Subcutaneous adipose tissue (tissue), 4 donors: ENCODE data around the gene NMD3. TPM values are rescaled to one million over a fixed set of nuclear protein-coding genes. Genes with fewer than 3 reads are reported as not detected.

Experiments used
- total RNA-seq, 4 donors: library from RNA; depleted of rRNA; stranded (reverse); fragments of >200 nt; gene quantifications; one replicate each; pipeline ENCODE4 v1.1.0, GENCODE V29; 2016
- TF ChIP-seq, protein P1 (sequence below): fragments of 450-650 bp; IDR thresholded peaks from one replicate; pipeline ENCODE4 v1.5.1; 2016; ENCODE audit warnings: low read depth, mild to moderate bottlenecking, control low read depth, antibody characterized with exemption, moderate library complexity

Gene NMD3
- total RNA-seq, 4 donors from 2014 or later: 47.3 to 68.2 (median 62.6) TPM

DNA sequence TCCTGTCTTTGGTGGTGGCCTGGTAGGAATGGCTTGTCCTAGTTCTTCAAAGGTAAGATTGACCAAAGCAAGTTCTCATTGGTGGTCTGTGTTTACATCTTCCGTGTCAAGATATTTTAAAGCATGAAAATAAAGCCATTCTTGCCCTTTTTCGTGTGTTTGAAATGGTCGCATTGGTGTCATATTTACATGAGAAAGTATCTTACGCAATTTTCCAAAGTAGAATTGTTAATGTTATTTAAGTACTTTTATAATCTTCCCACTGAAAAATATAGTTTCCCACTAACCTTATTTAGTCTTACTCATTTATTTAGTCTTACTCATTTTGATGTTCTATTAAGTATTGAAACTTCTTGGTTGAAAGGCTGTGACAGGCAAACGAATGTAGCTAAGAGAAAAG, 31.0 kb downstream of the NMD3 start:
- TF ChIP-seq, protein P1, sequence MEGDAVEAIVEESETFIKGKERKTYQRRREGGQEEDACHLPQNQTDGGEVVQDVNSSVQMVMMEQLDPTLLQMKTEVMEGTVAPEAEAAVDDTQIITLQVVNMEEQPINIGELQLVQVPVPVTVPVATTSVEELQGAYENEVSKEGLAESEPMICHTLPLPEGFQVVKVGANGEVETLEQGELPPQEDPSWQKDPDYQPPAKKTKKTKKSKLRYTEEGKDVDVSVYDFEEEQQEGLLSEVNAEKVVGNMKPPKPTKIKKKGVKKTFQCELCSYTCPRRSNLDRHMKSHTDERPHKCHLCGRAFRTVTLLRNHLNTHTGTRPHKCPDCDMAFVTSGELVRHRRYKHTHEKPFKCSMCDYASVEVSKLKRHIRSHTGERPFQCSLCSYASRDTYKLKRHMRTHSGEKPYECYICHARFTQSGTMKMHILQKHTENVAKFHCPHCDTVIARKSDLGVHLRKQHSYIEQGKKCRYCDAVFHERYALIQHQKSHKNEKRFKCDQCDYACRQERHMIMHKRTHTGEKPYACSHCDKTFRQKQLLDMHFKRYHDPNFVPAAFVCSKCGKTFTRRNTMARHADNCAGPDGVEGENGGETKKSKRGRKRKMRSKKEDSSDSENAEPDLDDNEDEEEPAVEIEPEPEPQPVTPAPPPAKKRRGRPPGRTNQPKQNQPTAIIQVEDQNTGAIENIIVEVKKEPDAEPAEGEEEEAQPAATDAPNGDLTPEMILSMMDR: no peak

DNA sequence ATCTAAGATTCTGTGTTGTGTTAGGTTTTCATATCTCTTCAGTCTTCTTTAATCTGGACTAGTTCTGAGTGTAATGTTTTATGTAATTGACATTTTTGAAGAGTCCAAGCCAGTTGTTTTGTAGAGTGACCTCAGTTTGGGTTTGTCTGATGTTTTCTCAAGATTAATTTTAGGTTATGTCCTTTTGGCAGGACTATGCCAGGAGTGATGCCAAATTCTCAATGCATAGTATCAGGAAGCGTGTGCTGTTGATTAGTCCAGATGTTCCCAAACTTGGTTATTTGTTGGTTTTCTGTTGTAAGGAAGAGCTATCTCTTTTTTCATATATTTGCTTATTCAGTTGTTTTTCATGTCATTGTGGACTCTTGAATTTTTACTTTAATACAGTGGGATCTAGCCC, 32.6 kb downstream of the NMD3 start:
- TF ChIP-seq, protein P1: no peak

DNA sequence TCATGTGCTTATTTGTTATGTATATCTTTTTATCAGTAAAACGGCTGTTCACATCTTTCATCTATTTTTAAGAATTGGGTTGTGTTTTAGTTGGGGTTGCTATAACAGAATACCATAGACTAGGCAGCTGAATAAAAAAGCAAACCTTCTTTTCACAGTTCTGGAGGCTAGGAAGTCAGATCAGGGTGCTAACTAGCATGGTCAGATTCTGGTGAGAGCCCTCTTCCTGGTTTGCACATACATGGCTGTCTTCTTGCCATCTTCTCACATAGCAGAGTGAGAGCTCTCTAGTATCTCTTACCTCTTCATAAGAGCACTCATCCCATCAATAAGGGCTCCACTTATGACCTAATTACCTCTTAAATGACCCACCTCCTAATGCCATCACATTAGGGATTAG, 33.8 kb downstream of the NMD3 start:
- TF ChIP-seq, protein P1: no peak

DNA sequence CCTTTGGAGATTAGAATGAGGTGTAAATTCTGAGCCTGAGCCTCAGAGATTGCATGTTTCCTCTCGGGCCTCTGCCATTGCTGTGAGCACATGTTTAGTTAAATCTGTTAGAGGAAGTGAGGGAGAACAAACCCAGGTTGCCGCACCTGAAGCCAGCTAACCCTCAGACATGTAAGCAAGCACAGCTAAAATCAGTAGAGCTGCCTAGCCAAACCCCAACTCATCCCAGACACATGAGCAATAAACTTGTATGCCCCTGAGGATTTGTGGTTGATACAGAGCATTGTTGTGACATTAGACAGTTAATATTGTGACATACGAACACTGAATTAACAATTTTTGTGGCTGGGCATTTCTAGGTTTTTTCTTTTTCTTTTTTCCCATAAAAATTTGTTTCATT, 41.9 kb downstream of the NMD3 start:
- TF ChIP-seq, protein P1: no peak

DNA sequence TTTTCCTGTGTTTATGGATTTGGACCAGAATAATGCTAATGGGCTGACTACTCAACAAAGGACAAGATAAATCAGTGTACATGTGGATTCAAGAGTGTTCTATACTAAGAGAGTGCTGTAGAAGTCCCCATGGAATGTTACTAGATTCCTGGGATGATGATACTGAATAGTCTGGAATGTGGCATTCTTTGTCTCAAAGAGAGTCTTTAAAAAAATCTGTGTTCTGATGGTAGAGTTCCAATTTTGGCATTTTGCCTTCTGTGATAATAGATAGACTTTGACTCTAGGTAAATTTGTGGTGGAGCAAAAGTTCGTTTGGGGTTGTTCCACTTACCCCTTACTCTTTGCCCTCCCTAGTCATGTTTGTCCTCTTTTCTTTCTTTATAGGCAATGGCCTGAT, 43.7 kb downstream of the NMD3 start:
- TF ChIP-seq, protein P1: no peak

DNA sequence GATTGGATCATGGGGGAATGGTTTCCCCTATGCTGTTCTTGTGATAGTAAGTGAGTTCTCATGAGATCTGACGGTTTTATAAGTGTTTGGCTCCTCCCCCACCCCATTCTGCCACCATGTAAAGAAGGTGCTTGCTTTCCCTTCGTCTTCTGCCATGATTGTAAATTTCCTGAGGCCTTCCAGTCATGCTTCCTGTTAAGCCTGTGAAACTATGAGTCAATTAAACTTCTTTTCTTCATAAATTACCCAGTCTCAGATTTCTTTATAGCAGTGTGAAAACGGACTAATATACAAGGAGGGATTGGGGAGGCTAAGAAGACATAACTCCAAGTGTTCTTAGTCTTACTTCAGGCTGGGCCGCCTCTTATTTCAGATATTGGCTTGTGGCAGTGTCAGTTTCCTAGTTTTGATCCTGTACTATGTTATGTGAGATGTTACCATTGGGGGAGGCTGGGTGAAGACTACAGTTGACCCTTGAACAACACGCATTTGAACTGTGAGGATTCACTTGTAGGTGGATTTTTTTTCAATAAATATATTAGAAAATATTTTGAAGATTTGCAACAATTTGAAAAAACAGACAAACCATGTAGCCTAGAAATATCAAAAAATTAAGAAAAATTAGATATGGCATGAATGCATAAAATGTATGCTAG, 44.9 kb downstream of the NMD3 start:
- TF ChIP-seq, protein P1: no peak

DNA sequence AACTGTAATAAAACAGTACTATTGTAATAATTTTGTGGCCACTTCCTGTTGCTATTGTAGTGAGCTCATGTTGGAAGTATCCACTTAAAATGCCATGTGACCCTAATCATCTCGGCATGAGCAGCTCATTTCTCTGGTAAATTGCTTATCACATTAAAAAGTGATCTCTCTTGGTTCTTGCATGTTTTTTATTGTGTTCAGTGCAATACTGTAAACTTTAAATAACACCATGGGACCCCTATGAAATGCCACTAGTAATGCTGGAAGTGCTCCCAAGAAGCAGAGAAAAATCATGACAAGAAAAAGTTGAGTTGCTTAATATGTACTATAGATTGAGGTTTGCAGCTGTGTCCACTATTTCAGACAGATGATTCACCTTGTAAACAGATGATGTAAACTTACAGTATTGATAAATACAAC, 45.6 kb downstream of the NMD3 start:
- TF ChIP-seq, protein P1: no peak
